Activated CD4-positive, alpha-beta T cell treated with anti-CD3 and anti-CD28 coated beads, Interleukin-2, Interleukin-4, amounts not matched to agents 100 ng/mL and 50 ng/mL, durations not matched to agents 16 hours and 8 hours (primary cell): ENCODE data around the gene DNAJC3.

ENCODE experiments used
- DNase-seq: peaks from one replicate; pipeline ENCODE4 v3.0.0-alpha.2; 2020; ENCODE audit warnings: low spot score

The DNAJC3 gene

DNA sequence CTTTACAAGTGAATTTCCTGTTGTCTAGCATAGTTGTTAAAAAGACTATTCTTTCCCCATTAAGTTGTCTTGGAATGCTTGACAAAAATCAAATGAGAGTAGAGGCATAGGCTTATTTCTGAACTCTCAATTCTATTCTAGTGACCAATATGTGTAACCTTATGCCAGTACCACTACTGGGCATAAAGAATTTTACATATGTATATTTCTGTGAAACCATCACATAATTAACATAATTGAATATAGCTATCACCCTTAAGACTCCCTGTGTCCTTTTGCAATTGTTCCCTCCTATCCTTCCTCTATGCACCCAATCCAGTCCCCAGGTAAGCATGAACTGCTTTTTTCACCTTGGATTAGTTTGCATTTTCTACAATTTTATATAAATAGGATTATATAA lies 165.0 kb downstream of the DNAJC3 start:
- no peak for DNase-seq

- no peak for DNase-seq
These were observed 166.0 kb downstream of the DNAJC3 start for GRCh38 chr13:95842898-95843297.
